HG03280 (cell line): Measurements from ENCODE around the gene TNNI2.
"Not testable (repeated sequence)": the region's sequence is repeated elsewhere in the genome, so short reads cannot be mapped to it uniquely, and the experiment has no call there.

Experiments used
- ATAC-seq: cut with Tn5 transposase; IDR thresholded peaks from one replicate; pipeline ENCODE4 v1.9.1; 2021; ENCODE audit warnings: mild to moderate bottlenecking, moderate library complexity; ENCODE audit not compliant: unreplicated experiment

TNNI2 gene

DNA sequence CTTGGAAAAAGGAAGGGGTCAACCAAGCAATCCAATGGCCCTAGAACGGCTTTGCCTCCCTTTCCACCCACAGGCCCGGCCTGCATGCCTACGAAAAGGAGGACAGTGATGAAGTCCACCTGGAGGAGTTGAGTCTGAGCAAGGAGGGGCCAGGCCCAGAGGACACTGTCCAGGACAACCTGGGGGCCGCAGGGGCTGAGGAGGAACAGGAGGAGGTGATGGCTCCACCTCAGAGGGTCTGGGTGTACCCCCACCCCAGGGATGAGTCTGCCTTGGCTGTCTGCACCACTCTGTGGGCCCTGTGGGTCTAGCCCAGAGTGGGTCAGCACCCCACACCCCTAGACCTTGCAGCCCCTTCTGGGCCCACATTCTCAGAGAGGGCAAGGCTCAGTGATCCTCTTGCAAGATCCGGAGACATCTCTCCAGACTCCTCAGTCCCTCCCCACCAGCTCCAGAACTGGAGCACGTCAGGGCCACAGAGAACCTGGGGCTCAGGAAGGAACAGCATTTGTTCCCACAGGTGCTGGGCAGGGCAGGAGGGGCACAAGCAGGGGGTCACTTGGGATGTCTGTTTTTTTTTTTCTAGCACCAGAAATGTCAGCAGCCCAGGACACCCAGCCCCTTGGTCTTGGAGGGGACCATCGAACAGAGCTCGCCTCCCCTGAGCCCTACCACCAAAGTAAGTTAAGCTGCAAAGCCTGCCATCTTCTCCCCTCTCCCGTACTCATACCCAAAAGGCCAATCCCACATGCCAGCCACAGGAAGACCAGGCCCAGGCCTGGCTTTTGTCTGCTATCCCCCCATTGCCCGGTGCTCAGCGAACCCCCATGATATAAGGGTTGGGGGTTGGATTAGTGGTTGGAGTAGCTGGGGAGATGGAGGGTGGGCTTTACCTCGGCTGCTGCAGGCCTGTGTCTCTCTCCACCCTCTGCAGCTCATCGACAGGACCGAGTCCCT is 44.8 kb downstream of the TNNI2 start:
- ATAC-seq, result no peak

GRCh38 chr11:1884303-1884700 is 45.5 kb downstream of the TNNI2 start:
- no peak for ATAC-seq

DNA sequence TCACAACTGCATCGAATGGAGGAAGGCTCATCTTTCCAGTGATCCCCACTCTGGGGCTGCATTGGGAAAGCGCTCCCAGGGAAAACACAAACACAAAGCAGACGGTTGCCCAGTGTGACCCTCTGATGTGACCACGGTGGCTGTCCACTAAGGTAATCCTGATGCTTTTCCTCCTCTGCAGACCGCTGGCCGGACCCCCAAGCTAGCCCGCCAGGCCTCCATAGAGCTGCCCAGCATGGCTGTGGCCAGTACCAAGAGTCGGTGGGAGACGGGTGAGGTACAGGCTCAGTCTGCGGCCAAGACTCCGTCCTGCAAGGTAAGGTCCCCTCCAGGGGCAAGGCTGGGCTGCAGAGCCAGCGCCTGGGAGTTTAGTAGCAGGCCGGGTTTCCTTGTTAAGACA is 47.8 kb downstream of the TNNI2 start:
- not testable (repeated sequence) for ATAC-seq

- ATAC-seq, result no peak
Measured at GRCh38 chr11:1887451-1888346, 48.9 kb downstream of the TNNI2 start.

DNA sequence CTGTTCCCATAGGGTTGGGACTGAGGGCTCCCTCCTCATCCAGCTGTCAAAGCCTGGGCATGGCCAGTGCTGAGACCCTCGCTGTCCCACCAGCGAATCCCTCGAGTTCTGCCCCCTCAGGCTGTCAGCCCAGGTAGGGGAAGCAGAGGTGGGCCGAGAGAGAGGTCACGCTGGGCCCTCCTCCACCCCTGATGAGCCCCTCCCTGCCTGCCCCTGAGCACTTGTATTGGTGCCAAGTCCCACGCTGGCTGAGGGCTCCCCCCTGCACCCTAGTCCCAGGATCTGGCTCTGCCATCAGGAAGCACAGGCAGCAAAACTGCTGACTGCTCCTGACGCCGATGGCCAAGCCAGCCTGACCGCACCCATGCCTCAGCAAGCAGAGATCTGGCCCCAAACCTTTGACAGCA is 49.6 kb downstream of the TNNI2 start:
- ATAC-seq, result no peak

DNA sequence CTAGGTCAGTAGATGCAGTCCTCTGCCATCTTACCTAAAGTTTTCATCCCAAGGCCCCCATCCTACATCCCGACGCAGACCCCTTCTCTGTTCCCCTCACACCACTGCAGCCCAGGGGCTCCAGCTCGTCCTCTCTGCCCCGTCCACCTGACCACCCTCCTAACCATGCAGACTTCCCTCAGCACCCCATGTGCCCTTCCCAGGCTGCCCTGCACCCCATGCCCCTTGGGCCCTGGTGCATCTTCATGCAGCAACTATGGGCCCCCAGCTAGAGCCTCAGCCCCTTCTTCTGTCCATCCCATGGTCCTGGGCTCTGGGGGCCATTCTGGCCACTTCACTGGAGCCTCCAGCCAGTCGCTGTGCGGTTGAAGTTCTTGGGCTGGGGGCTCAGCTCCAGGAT is 50.0 kb downstream of the TNNI2 start:
- no peak for ATAC-seq

DNA sequence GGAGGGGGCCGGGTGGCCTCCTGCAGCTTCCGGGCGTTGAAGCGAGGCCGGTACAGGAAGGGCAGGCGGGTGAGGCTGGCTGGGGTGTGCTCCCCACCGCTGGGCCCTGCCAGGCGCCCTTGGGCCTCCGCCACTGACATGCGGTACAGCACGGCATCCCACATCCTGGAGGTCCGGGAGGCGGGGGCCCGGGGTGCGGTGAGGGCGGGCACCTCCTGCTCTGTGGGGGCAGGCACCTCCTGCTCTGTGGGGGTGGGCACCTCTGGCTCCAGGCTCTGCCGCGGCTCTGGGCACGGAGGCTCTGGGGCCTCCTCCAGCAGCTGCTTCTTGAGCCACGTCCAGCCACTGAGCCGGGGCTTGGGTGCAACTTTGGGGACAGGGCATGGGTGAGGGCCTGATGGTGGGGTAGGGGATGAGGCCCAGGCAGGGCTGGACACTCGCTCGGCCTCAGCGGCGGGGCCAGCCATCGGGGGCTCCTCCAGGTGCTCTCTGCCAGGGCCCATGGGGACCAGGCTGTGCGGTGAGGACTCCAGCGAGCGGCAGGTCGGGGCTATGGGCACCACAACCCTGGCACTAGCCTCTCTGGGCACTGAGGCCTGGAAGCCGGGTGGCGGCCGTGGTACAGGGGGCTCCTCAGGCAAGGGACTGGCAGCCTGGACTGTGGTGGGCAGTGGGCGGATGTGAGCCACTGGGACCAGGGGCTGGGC is 50.6 kb downstream of the TNNI2 start:
- no peak for ATAC-seq

- ATAC-seq, result no peak
Measured at GRCh38 chr11:1889941-1890855, 51.4 kb downstream of the TNNI2 start.
